HepG2 (cell line): ENCODE data around the gene NSUN6. TPM values are rescaled to one million over a fixed set of nuclear protein-coding genes. Genes with fewer than 3 reads are reported as not detected.

ENCODE experiments used
- ATAC-seq: fragments of 200-7000 bp; cut with Tn5 transposase; 3 replicates; pipeline ENCODE4 v1.9.1; 2020; ENCODE audit warnings: mild to moderate bottlenecking, moderate library complexity
- Bru-seq: library from RNA; stranded (reverse); fragments of 400-500 nt; gene quantifications from one replicate; lab custom pipeline; 2021; lab: Mats Ljungman, UMichigan
- BruChase-seq, 2 experiments: library from RNA; stranded (reverse); fragments of 400-500 nt; gene quantifications; one replicate each; lab custom pipeline; 2021; lab: Mats Ljungman, UMichigan
- BruUV-seq: library from RNA; stranded (reverse); fragments of 400-500 nt; replicated peaks from 2 replicates; lab custom pipeline; 2021; lab: Mats Ljungman, UMichigan
- CTCF ChIA-PET: fragments of 300-600 bp; formaldehyde crosslinking; extraction: SDS; loops from one replicate; lab custom pipeline; 2021; ENCODE audit warnings: low total read pairs, inconsistent platforms, low intra/inter-chr PET ratio; lab: Yijun Ruan, JAX
- POLR2A ChIA-PET: fragments of 350-600 bp; sonication (Branson Sonifier 250); formaldehyde crosslinking; loops from one replicate; lab custom pipeline; 2020; ENCODE audit warnings: antibody characterized with exemption, inconsistent platforms; lab: Yijun Ruan, JAX
- DNase-seq: peaks from one replicate; pipeline ENCODE4 v3.0.0-alpha.2; 2015; ENCODE audit warnings: low spot score
- FAIRE-seq: peaks from 3 replicates; lab custom pipeline; 2011; peaks lifted over from hg19 to GRCh38; lab: Jason Lieb, UNC
- H2AFZ ChIP-seq: one replicate; pipeline ENCODE4 v1.6.1; 2011; ENCODE audit warnings: low read length, inconsistent platforms
- H3K27ac ChIP-seq: fragments of 300-600 bp; 3 replicates; pipeline ENCODE4 v1.8.0; 2011; ENCODE audit warnings: mixed run types, mild to moderate bottlenecking, mixed read lengths, low read length, inconsistent platforms; ENCODE audit not compliant: insufficient read depth; ENCODE audit errors: extremely low read length
- H3K27me3 ChIP-seq, 2 experiments: fragments of 200-600 bp in 1 of 2; 2 replicates in 1 of 2; 3 replicates in 1 of 2; pipeline versions ENCODE4 v1.6.0 to v1.8.0; 2011; ENCODE audit warnings: low read length in 2 of 2, mild to moderate bottlenecking in 2 of 2, moderate library complexity in 2 of 2, inconsistent platforms in 1 of 2; ENCODE audit not compliant: insufficient read depth in 2 of 2, control insufficient read depth in 1 of 2
- H3K36me3 ChIP-seq, 2 experiments: fragments of 200-600 bp in 1 of 2; replicated peaks in 1 of 2; 2 replicates in 1 of 2; 3 replicates in 1 of 2; pipeline versions ENCODE4 v1.5.1 to v1.8.0; 2011; ENCODE audit warnings: low read length in 2 of 2, inconsistent platforms in 1 of 2; ENCODE audit not compliant: insufficient read depth in 2 of 2, control insufficient read depth in 1 of 2
- H3K4me1 ChIP-seq: 2 replicates; pipeline ENCODE4 v1.5.1; 2012; ENCODE audit warnings: low read length, inconsistent platforms; ENCODE audit not compliant: insufficient read depth
- H3K4me2 ChIP-seq: 2 replicates; pipeline ENCODE4 v1.6.0; 2011; ENCODE audit warnings: low read depth, low read length, inconsistent platforms
- H3K4me3 ChIP-seq, 3 experiments: fragments of 200-600 bp in 1 of 3; sonication (generic), shearing (Covaris generic) in 1 of 3; replicated peaks in 1 of 3; 2 replicates each; pipeline ENCODE4 v1.5.1; 2011 to 2016; ENCODE audit warnings: low read length in 3 of 3, inconsistent platforms in 2 of 3, low read depth in 2 of 3, mild to moderate bottlenecking in 2 of 3, control low read depth in 1 of 3, mixed read lengths in 1 of 3; ENCODE audit not compliant: insufficient read depth in 1 of 3
- H3K79me2 ChIP-seq: one replicate; pipeline ENCODE4 v1.6.1; 2011; ENCODE audit warnings: low read length, inconsistent platforms; ENCODE audit not compliant: insufficient read depth
- H3K9ac ChIP-seq: 2 replicates; pipeline ENCODE4 v1.6.0; 2011; ENCODE audit warnings: mild to moderate bottlenecking, low read depth, low read length, inconsistent platforms; ENCODE audit not compliant: insufficient read depth
- H3K9me3 ChIP-seq: 2 replicates; pipeline ENCODE4 v1.5.1; 2012; ENCODE audit warnings: mild to moderate bottlenecking, low read length
- H4K20me1 ChIP-seq: 2 replicates; pipeline ENCODE4 v1.6.0; 2011; ENCODE audit warnings: inconsistent platforms, mild to moderate bottlenecking, low read length, moderate library complexity; ENCODE audit not compliant: insufficient read depth
- CEBPG ChIP-seq: IDR thresholded peaks from 2 replicates; pipeline ENCODE4 v1.6.1; 2016
- EEA1 ChIP-seq: sonication (generic); formaldehyde crosslinking; IDR thresholded peaks from 2 replicates; pipeline ENCODE4 v1.5.1; 2020; ENCODE audit warnings: mild to moderate bottlenecking, missing genetic modification reagents, borderline replicate concordance
- HNRNPH1 ChIP-seq: fragments of 200-400 bp; formaldehyde crosslinking; optimal IDR thresholded peaks from 2 replicates; pipeline ENCODE3; 2017; ENCODE audit warnings: mild to moderate bottlenecking, low read depth, low read length
- ONECUT2 ChIP-seq: sonication (generic); formaldehyde crosslinking; IDR thresholded peaks from 2 replicates; pipeline ENCODE4 v1.4.0; 2020; ENCODE audit warnings: missing genetic modification reagents
- YEATS2 ChIP-seq: sonication (generic); formaldehyde crosslinking; IDR thresholded peaks from 2 replicates; pipeline ENCODE4 v1.4.0; 2020; ENCODE audit warnings: missing genetic modification reagents, borderline replicate concordance
- ZNF484 ChIP-seq: sonication (generic); formaldehyde crosslinking; IDR thresholded peaks from 2 replicates; pipeline ENCODE4 v1.5.1; 2020; ENCODE audit warnings: mild to moderate bottlenecking, low read depth, missing genetic modification reagents, borderline replicate concordance
- ZNF546 ChIP-seq: sonication (generic); formaldehyde crosslinking; conservative IDR thresholded peaks from 2 replicates; pipeline ENCODE4 v1.8.1; 2023; ENCODE audit warnings: mild to moderate bottlenecking, missing genetic modification reagents
- ZNF598 ChIP-seq: sonication (generic); formaldehyde crosslinking; IDR thresholded peaks from 2 replicates; pipeline ENCODE4 v1.5.1; 2020; ENCODE audit warnings: mild to moderate bottlenecking, missing genetic modification reagents, borderline replicate concordance
- ZNF670 ChIP-seq: sonication (generic); formaldehyde crosslinking; IDR thresholded peaks from 2 replicates; pipeline ENCODE4 v1.8.0; 2022; ENCODE audit warnings: mild to moderate bottlenecking, missing genetic modification reagents, borderline replicate concordance
- ZNF879 ChIP-seq: sonication (generic); formaldehyde crosslinking; IDR thresholded peaks from 2 replicates; pipeline ENCODE4 v1.8.1; 2023; ENCODE audit warnings: missing genetic modification reagents
- WGBS: methylation state at CpG from one replicate; pipeline ENCODE4 v1.1.6; 2017; ENCODE audit warnings: low lambda C conversion rate; 5-methylcytosine and 5-hydroxymethylcytosine counted together
- in situ Hi-C: cut with HindIII; loops from 2 replicates; pipeline ENCODE4 v1.10.0; 2017; ENCODE audit warnings: low pct_unique_long_range_greater_than_20kb; ENCODE audit not compliant: extremely low pct_ligation_motif_present
- intact Hi-C: fragments of 100-400 bp; cut with micrococcal nuclease; formaldehyde crosslinking; loops from one replicate; pipeline ENCODE4 v1.10.0; 2022; ENCODE audit not compliant: unreplicated experiment
- long read RNA-seq, 2 experiments: library from RNA in 1 of 2; library from polyadenylated mRNA in 1 of 2; stranded (forward) in 1 of 2; unstranded in 1 of 2; transcript quantifications; one replicate each; pipeline ENCODE4 v2.0.0, GENCODE V29; 2019 to 2022
- polyA minus RNA-seq, 3 experiments: library from RNA; depleted of rRNA, polyadenylated mRNA; stranded (reverse); fragments of >200 nt; gene quantifications; 2 replicates each; pipeline ENCODE4 v1.2.3, GENCODE V29; 2011; ENCODE audit warnings: low replicate concordance in 1 of 3
- polyA plus RNA-seq, 8 experiments: library from polyadenylated mRNA; depleted of rRNA in 3 of 8; stranded (reverse) in 7 of 8; unstranded in 1 of 8; fragments of >200 nt; fragmentation: Illumina TruSeq in 4 of 8; extraction: Trizol in 4 of 8; gene quantifications; 2 replicates each; pipeline versions ENCODE4 v1.2.1 to v1.2.3, GENCODE V29; 2011 to 2016; ENCODE audit warnings: low read depth in 4 of 8, missing spikeins in 1 of 8, mixed read lengths in 1 of 8; ENCODE audit not compliant: insufficient read depth in 1 of 8
- total RNA-seq, 5 experiments: library from RNA; depleted of rRNA; stranded (reverse); fragments of >200 nt; fragmentation: Illumina TruSeq; extraction: Trizol; gene quantifications; 2 replicates each; pipeline ENCODE4 v1.2.3, GENCODE V29; 2016; ENCODE audit warnings: low read depth in 1 of 5
- TF ChIP-seq, protein P1 (sequence below): sonication (generic); formaldehyde crosslinking; IDR thresholded peaks from 2 replicates; pipeline ENCODE4 v1.4.0; 2020; ENCODE audit warnings: missing genetic modification reagents, borderline replicate concordance
- TF ChIP-seq, protein P2 (sequence below): sonication (generic); formaldehyde crosslinking; IDR thresholded peaks from 2 replicates; pipeline ENCODE4 v1.4.0; 2020; ENCODE audit warnings: mild to moderate bottlenecking, missing genetic modification reagents, borderline replicate concordance

NSUN6 gene
- 15.6 and 17.2 TPM in 2 replicates for total RNA-seq (2016; rRNA removed; fragmentation: Illumina TruSeq; extraction: Trizol)
- 6.3 and 6.6 TPM in 2 replicates for total RNA-seq (2016; cell fraction: cytosol; rRNA removed; fragmentation: Illumina TruSeq; extraction: Trizol; ENCODE audit: low read depth)
- total RNA-seq (2016; cell fraction: insoluble cytoplasmic fraction; rRNA removed; fragmentation: Illumina TruSeq; extraction: Trizol), result 16.0 and 16.7 TPM in 2 replicates
- total RNA-seq (2016; cell fraction: membrane; rRNA removed; fragmentation: Illumina TruSeq; extraction: Trizol), result 7.7 and 8.6 TPM in 2 replicates
- 27.1 and 28.7 TPM in 2 replicates for total RNA-seq (2016; cell fraction: nucleus; rRNA removed; fragmentation: Illumina TruSeq; extraction: Trizol)
- 19.3 and 19.6 TPM in 2 replicates for polyA plus RNA-seq (2011; rRNA removed)
- polyA plus RNA-seq (2011; cell fraction: cytosol; rRNA removed), result 4.8 and 7.9 TPM in 2 replicates
- polyA plus RNA-seq (2011; cell fraction: nucleus; rRNA removed), result 35.5 and 54.9 TPM in 2 replicates
- polyA plus RNA-seq (2012), result 16.8 and 17.5 TPM in 2 replicates
- polyA plus RNA-seq (2016; cell fraction: cytosol; fragmentation: Illumina TruSeq; extraction: Trizol; ENCODE audit: low read depth), result 0.74 and 0.86 TPM in 2 replicates
- 10.7 and 14.7 TPM in 2 replicates for polyA plus RNA-seq (2016; cell fraction: insoluble cytoplasmic fraction; fragmentation: Illumina TruSeq; extraction: Trizol; ENCODE audit: low read depth)
- 2.3 and 2.6 TPM in 2 replicates for polyA plus RNA-seq (2016; cell fraction: membrane; fragmentation: Illumina TruSeq; extraction: Trizol; ENCODE audit: low read depth)
- 31.5 and 36.7 TPM in 2 replicates for polyA plus RNA-seq (2016; cell fraction: nucleus; fragmentation: Illumina TruSeq; extraction: Trizol; ENCODE audit: insufficient read depth, low read depth)
- polyA minus RNA-seq (2011; rRNA and poly(A)+ RNA removed; ENCODE audit: low replicate concordance), result 5.9 and 10.4 TPM in 2 replicates
- polyA minus RNA-seq (2011; cell fraction: cytosol; rRNA and poly(A)+ RNA removed), result 8.7 and 9.6 TPM in 2 replicates
- polyA minus RNA-seq (2011; cell fraction: nucleus; rRNA and poly(A)+ RNA removed), result 82.9 and 109 TPM in 2 replicates
- Bru-seq, nascent RNA, result percentile 62 among the genes with signal in this experiment
- percentile 58 among the genes with signal in this experiment for BruChase-seq, experiment 1, labeled RNA remaining after a 6-hour chase
- percentile 61 among the genes with signal in this experiment for BruChase-seq, experiment 2, labeled RNA remaining after a 2-hour chase
- long read RNA-seq, experiment 1, partial matches to known transcripts, result 0 of 9 reads
- long read RNA-seq, experiment 1, other reads (novel, unspliced or antisense), result 3 of 9 reads
- long read RNA-seq, experiment 2, partial matches to known transcripts, result 0 of 8 reads
- long read RNA-seq, experiment 2, other reads (novel, unspliced or antisense), result 5 of 8 reads

DNA sequence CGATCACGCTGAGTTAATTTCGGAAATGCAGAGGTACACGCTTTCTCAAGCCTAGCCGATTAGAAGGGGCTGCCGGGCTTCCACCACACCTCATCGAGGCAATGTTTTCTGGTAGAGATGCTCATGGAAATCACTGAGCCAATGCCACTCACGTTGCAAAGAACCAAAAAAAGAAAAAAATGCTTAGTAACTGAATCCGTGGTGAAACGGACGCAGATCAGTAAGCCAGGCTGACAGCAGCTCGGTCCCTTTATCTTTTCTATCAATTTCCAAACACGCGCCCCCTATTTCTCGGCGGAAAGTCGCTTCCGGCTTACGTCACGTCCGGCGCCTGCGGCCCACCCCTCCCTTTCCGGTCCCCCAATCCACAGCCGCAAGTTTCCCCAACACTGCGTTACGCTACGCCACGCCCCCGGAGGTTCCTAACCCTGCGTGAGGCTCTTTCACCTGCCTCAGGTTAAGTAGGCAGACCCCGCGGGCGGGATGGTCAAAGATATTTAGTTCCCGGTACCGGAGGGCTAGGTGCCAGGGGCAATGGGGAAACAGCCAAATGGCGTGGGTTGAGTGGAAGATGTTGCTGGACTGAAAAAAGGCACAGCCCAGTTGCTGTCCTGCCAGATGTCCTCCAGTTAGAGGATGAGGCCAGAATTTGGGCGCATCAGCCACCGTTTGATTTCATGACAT is at the start of gene NSUN6:
TSS of gene NSUN6 (minus strand) at position 264 of the 684 bp plus-strand sequence. CDS start 384 bp downstream, outside the sequence.
- Histone ChIP-seq H3K36me3 (peaks cover 1 to 14% of the 10 kb centered on the region in 2 experiments; a peak in 3 of 5 replicates), H3K4me1 (peaks cover 34% of the 10 kb centered on the region), H3K27ac (peak within 1 kb of the TSS; percentile 75), H3K9me3 (no peaks in the 10 kb centered on the region), H3K79me2 (peaks cover 31% of the 10 kb centered on the region), H2AFZ (peak within 1 kb of the TSS; percentile 25), H3K9ac (peak within 1 kb of the TSS; percentile 81), H3K4me2 (peak within 1 kb of the TSS; percentile 82), H4K20me1 (no peaks in the 10 kb centered on the region), H3K4me3 (peak within 1 kb of the TSS; percentile 74 to 99 (median 84)), H3K27me3 (no peaks in the 10 kb centered on the region; a peak in 1 of 5 replicates)
- ChIA-PET CTCF (interaction anchor here (1.2 kb wide), 1 partner anchor 56 kb away, joined by 6 read pairs; no protein-coding TSS in a partner anchor), POLR2A (interaction anchor here (0.7 to 1.0 kb wide), 3 partner anchors 14 to 39 kb away, joined by 3 read pairs; no protein-coding TSS in a partner anchor)
- BruUV-seq, result no TSS peak
- in situ Hi-C loops, result loop anchor here (25.0 kb wide), 1 partner anchor 989 kb away; no protein-coding TSS in a partner anchor
- peak; percentile 82 for DNase-seq
- intact Hi-C loops, result loop anchor here (1.0 to 10.0 kb wide), 3 partner anchors 24 to 977 kb away; no protein-coding TSS in a partner anchor
- FAIRE-seq, result peak; percentile 83
- ATAC-seq, result peak; percentile 99
- under 1% methylated on average over 39 of the region's 39 CpGs for WGBS
- TF ChIP-seq, protein P1, sequence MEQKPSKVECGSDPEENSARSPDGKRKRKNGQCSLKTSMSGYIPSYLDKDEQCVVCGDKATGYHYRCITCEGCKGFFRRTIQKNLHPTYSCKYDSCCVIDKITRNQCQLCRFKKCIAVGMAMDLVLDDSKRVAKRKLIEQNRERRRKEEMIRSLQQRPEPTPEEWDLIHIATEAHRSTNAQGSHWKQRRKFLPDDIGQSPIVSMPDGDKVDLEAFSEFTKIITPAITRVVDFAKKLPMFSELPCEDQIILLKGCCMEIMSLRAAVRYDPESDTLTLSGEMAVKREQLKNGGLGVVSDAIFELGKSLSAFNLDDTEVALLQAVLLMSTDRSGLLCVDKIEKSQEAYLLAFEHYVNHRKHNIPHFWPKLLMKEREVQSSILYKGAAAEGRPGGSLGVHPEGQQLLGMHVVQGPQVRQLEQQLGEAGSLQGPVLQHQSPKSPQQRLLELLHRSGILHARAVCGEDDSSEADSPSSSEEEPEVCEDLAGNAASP, result peak; percentile 15; the same call in 1 of the 2 replicates
- TF ChIP-seq EEA1 (CRISPR knock-in tag), result no peak
- TF ChIP-seq YEATS2 (CRISPR knock-in tag), result peak; percentile 91; the same call in 1 of the 2 replicates
- TF ChIP-seq, protein P2, sequence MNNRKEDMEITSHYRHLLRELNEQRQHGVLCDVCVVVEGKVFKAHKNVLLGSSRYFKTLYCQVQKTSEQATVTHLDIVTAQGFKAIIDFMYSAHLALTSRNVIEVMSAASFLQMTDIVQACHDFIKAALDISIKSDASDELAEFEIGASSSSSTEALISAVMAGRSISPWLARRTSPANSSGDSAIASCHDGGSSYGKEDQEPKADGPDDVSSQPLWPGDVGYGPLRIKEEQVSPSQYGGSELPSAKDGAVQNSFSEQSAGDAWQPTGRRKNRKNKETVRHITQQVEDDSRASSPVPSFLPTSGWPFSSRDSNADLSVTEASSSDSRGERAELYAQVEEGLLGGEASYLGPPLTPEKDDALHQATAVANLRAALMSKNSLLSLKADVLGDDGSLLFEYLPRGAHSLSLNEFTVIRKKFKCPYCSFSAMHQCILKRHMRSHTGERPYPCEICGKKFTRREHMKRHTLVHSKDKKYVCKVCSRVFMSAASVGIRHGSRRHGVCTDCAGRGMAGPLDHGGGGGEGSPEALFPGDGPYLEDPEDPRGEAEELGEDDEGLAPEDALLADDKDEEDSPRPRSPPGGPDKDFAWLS (CRISPR knock-in tag), result no peak
- TF ChIP-seq ZNF598 (CRISPR knock-in tag), result peak; percentile 83
- no peak for TF ChIP-seq ZNF484
- TF ChIP-seq ZNF546 (CRISPR knock-in tag), result no peak
- TF ChIP-seq ZNF670 (CRISPR knock-in tag), result no peak
- 0 out of 2 replicates have a peak, but pooled peaks have one; percentile 7 for TF ChIP-seq CEBPG (CRISPR knock-in tag)
- no peak for TF ChIP-seq ONECUT2
- TF ChIP-seq ZNF879, result no peak
- no peak for TF ChIP-seq HNRNPH1
